CD4-positive, alpha-beta T cell treated with Interleukin-15 for 1 hour (primary cell): ENCODE data around the gene MPHOSPH9.
"Not testable (repeated sequence)": the region's sequence is repeated elsewhere in the genome, so short reads cannot be mapped to it uniquely, and the experiment has no call there.

Experiments used
- DNase-seq: peaks from one replicate; pipeline ENCODE4 v3.0.0-alpha.2; 2020

Gene MPHOSPH9

DNA sequence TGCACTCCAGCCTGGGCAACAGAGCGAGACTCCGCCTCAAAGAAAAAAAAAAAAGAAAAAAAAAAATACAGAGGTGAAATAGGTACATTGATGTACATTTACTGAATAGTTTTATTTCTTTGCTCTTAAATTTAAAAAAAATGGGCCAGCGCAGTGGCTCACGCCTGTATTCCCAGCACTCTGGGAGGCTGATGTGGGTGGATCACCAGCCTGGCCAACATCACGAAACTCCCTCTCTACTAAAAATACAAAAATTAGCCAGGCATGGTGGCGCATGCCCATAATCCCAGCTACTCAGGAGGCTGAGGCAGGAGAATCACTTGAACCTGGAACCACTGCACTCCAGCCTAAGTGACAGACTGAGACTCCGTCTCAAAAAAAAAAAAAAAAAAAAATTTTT is 25.1 kb downstream of the MPHOSPH9 start:
- DNase-seq: not testable (repeated sequence)

DNA sequence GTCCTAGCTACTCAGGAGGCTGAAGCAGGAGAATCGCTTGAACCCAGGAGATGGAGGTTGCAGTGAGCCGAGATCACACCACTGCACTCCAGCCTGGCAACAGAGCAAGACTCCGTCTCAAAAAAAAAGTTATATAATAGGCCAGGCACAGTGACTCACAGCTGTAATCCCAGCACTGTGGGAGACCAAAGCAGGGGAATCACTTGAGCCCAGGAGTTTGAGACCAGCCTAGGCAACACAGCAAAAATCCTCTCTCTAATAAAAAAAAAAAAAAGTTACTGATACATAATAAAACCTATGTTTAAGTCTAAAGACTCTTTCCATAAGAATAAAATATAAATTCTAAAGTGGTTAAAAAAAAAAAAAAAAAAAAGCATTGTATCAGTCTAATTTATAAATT is 26.1 kb downstream of the MPHOSPH9 start:
- DNase-seq: not testable (repeated sequence)

DNA sequence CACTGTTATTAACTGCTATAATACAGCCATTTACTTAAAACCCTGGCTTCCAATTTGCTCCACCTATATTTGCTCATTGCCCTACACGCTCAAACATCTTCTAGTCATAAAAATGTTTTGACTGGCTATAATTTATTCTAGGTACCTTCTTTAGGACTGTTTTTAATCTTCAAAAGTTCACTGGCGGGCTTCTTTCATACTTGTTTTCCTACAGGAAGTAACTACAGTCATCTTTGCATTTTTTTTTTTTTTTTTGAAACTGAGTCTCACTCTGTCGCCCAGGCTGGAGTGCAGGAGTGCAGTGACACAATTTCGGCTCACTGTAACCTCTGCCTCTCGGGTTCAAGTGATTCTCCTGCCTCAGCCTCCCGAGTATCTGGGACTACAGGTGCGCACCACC is 32.5 kb downstream of the MPHOSPH9 start:
- no peak for DNase-seq

DNA sequence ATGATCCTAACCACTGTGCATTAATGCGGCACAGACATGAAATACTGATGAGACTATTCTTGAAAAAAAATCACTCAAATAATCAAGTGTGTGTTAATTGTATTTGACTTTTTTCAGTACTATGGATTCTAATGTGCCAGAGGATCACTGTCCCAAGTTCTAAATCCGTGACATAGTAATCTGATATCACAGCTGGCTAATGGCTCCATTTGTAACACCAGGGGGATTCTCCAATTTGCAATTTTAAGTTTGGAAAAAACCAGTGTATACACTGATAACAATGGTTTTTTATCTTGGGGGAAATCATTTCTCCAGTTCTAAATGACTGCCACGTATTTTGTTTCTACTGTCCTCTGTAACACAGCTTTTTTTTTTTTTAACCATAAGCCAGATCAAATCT is 33.0 kb downstream of the MPHOSPH9 start:
- DNase-seq: no peak

DNA sequence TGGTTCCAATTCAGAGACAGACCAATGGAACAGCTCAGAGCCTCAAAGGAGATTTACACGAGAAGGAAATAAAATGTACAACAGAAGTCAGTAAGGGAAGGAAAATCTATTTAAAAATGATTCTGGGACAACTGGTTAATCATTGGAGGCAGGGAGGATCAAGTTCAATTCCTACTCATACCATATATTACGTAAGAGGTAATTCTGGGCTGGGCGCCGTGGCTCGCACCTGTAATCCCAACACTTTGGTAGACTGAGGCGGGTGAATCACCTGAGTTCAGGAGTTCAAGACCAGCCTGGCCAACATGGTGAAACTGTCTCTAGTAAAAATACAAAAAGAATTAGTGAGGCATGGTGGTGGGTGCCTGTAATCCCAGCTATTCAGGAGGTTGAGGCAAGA is 45.3 kb downstream of the MPHOSPH9 start:
- DNase-seq: no peak

DNA sequence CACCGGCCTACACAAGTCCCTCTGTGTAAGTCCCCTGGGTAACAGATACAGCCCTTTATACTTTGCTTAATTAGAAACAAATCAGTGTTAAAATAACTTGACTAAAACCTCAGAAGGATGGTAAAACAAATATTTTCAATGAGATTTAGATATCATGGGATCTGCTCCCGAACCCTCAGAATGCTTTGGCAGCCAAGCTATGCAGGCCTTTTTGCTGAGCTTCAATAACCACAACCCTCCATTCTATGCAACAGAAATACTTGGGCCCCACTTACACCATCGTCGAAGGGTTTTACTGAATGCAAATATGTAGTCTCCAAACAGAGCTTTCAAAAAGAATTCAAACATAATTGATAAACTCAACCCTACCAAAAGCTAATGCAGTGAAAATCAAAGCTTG is 52.8 kb downstream of the MPHOSPH9 start:
- no peak for DNase-seq

DNA sequence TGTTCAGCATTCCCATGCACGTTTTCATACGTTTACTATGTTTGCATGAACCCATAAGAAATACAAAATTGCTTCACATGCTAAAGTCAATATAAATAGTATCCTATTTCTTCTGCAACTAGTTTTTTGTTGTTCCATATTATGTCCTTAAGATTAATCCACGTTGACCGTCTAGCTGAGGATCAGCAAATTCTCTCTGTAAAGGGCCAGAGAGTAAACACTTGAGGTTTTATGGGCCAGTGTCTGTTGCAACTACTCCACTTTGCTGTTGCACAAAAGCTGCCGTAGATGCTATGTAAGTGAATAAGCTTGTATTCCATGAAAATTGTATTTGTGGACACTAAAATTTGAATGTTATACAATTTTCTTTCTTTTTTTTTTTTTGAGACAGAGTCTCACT is 61.0 kb downstream of the MPHOSPH9 start:
- DNase-seq: no peak

DNA sequence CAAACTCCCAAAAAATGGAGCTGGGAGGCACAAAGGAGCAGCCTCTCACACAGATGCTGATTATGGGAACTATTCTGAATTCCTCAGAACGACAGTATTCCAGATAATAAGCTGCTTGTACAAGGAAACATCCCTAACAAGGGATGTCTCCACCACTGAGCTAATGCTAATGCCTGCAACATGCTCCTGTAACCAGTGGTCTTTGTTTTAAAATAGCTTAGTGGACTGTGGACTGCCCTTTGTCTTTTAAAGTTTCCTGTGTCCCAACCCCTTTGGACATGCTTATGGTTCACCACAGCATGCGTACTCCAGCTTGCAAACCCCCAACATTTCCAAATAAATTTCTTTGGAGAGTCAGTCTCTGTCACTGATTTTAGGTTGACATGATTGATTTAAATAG is 65.6 kb downstream of the MPHOSPH9 start:
- no peak for DNase-seq

DNA sequence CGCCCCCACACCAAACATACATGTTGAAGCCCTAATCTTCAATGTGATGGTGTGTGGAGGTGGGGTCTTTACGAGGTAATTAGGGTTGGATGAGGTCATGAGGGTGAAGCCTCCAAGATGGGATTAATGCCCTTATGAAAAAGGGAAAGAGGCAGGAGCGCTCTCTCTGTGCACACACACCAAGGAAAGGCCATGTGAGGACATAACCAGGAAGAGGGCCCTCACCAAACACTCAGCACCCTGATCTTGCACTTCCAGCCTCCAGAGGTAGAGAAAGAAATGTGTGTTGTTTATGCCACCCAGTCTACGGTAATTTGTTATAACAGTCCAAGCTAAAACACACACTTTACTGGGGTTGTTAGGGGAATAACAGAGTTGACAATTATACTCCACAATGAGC is 67.4 kb downstream of the MPHOSPH9 start:
- DNase-seq: no peak

DNA sequence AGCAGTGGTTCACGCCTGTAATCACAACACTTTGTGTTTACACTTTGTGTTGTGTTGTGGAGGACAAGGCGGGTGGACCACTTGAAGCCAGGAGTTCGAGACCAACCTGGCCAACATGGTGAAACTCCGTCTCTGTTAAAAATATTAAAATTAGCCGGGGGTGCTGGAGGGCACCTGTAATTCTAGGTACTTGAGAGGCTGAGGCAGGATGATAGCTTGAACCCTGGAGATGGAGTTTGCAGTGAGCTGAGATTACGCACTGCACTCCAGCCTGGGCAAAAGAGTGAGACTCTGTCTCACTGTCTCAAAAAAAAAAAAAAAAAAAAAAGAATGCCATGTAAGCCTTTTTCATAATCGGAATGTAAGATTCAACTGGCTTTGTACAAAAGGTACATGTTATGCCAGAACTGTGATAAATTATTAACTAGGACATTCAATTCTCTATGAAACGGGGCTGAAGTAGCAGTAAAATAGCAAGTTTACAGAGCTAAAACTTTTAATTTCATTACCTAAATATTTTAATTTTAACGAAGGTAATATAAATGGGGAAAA is 68.2 kb downstream of the MPHOSPH9 start:
- no peak for DNase-seq

DNA sequence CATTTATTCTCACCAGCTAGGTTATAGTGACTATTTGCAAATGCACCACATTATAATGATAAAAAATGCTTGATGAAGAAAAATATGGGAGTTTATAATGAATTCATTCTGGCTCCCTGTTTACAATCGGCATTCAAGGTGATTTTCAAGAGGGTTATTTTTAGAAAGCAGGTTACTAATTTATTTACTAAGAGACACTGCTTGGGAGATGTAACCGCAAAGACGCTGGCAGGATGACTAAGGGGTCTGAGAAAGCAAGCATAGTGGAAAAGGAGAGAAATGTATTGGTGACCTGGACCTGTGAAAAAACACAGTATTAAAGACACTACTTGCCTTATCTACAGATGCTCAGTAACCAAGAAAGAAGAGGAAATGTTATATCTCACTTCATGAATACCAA is 68.7 kb downstream of the MPHOSPH9 start:
- DNase-seq: no peak

DNA sequence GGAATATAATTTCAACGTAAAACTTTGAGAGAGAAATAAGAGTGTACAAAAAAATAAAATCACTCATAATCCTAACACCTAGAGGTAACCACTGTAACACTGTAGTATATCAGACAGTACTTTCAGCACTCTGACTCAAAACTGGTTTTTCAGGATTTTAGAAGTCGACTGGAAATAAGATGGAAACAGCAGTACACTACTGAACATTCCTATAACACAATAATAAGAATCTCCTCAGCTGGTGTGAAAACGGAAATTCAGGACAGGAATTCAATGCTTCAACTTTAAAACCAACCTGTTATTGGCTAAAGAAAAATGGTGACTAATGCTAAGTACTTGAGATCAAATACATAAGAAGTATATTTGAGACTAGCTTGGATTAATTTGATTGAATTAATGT is 69.7 kb downstream of the MPHOSPH9 start:
- no peak for DNase-seq

DNA sequence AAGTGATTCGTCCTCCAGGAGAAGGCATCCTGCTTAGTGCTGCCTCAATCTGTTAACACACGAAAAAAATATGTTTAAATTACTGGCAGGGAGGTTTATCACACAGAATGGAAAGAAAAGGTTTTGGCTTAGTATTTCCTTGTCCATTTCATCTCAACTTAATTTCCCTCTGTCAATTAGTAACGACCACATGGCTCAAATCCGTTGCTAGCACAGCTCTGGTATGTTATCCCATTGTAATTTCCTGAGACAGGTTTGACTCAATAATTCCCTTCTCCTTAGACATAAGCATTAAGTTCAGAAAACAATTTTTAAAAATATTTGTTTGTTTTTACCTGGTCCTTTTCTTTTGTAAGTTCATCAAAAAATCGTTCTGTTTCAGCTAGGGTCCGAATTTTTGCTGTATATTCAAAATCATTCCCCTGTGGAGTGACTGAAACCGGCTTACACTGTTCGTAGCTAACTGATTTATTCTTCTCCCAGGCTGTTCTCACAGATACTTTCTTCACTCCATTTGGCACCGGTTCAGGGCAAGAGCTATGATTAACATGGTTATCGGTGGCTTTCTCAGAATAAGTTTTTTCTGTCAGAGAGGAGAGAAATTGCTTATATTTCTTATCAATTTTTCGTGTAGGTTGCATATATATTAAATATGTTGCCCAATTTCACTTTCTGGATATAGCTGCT is 72.0 kb downstream of the MPHOSPH9 start:
- DNase-seq: no peak

DNA sequence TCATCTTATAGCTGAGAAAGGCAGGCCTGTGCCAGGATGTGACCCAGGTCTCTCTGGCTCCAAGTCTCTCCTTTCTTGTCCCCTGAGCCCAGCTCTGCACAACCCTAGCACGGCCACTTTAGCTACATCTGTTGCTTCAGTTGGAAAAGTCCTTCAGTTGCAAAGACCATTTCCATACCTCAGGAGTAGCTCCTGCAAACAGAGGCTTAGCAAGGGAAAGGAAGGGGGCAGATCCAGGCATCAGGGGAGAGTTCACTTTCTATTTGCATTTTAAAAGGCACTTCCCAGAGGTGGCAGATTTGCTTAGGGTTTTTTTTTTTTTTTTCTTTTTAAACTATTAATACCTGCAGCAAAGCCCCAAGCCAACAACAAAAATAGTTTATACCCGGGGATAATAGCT is 79.0 kb downstream of the MPHOSPH9 start:
- DNase-seq: no peak

DNA sequence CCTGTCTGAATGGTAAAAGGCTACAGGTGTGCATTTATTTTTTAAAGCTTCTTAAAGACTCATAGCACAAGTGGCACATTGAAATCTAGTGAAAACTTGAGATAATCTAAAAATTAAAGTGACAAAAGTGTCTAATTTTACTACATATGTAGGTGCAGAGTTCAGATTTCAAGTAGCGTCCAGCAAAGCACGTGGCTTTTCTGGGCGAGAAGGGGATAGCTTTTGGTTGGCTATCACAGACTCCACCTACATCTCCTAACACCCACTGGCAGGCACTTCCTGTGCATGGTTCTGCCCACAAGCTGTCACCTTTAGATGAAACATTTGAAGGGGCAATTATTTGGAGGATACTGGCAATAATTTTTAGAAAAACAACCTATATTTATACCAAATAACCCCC is 80.1 kb downstream of the MPHOSPH9 start:
- DNase-seq: no peak

DNA sequence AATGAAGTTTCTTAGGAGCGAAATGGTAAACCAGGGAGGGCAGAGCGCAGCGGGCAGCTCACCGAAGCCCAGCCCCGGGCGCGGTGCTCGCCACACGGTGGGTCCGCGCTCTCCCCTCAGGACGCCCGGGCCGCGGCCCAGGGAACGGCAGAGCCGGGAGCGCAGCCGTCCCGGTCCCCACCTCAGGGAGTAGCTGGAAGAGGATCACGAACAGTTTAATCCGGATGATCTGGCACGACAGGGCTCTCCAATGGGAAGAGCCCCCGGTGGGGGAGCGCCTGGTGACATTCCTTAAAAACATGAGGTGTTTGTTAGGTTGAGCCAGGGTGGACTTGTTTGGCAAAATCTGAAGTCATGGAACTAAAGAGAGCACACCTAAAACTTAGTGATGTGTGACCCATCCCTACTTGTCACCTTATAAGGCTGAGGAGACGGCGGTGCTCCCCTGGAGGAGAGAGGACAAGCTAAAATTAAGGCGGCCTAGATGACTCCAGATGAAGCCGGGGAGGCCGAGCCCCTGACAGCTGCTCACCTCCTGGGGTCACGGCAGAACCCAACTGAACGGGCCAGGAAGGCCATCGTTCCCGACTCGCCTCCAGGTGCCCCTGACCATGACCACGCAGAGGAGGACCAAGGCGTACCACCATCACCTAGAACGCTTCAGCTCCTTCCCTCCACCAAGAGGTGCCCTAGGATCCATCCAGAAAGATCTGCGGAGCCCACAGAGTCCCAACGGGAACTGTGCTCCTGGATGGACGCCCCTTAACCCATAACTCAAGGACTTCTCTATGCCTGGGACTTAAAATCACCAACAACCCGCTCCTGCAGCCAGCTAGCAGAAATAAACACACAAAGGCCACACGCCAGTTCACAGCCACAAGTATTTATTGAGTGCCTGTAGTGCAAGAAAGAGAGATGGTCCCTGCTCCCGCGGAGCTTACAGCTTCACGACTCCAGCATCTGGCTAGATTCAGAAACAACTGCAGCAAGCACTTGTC is 81.2 kb downstream of the MPHOSPH9 start:
- no peak for DNase-seq

DNA sequence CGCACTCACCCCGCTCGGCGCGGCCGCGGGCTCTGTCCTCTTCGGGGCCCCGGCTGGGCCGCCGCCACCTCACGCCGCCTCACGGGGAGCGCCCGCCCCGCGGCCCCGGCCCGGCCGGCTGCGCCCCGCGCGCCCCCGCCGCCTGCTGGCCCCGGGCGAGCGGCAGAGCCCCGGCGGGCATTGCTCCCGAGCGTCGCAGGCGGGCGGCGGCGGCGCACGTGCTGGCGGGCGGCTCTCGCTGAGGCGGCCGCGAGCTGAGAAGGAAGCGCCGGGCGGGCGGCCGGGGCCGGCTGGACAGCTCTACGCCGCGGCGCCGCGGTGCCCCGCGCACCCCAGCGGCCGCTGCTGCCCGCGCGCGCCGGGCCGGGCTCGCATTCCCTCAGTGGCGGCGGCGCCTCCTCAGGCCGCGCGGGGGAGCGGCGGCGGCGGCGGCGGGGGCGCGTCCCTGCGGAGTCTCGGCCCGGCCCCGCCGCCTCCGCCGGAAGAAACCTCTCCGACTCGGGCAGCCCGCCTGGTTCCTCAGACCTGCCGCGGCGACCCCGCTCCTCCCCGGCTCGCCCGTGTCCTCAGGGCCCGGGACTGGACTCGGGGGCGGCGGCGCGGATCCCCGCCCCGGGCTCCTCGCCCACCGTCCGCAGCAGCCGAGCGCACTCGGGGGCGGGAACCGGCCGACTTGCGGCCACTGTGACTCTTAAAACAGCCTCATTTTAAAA is 82.0 kb downstream of the MPHOSPH9 start, which contains the start of gene PITPNM2:
Gene PITPNM2 (minus strand): TSS at position 347 of the 713 bp plus-strand sequence. CDS start 116,500 bp downstream, outside the sequence.
- DNase-seq: peak; percentile 51

DNA sequence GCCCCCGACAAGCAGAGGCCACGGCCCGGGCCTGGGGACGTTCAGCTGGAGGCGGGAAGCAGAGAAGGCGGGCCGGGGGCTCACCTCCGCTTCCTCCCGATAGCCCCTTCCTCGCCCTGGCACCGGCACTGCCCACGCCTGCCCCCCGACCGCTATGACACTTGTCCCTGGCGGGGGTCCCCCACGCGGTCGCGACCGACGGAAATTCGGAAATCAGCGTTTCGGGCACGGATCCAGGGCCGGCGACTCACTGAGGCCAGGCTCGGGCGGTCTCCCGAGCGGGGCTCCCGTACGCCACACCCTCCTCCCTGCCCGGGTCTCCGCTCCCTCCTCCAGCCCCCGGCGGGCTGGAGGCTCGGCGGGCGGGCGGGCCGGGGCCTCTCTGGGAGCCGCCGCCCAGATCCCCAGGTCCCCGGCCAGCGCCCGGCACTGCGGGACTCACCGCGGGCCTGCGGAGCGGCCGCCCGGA is 82.6 kb downstream of the MPHOSPH9 start:
- no peak for DNase-seq

DNA sequence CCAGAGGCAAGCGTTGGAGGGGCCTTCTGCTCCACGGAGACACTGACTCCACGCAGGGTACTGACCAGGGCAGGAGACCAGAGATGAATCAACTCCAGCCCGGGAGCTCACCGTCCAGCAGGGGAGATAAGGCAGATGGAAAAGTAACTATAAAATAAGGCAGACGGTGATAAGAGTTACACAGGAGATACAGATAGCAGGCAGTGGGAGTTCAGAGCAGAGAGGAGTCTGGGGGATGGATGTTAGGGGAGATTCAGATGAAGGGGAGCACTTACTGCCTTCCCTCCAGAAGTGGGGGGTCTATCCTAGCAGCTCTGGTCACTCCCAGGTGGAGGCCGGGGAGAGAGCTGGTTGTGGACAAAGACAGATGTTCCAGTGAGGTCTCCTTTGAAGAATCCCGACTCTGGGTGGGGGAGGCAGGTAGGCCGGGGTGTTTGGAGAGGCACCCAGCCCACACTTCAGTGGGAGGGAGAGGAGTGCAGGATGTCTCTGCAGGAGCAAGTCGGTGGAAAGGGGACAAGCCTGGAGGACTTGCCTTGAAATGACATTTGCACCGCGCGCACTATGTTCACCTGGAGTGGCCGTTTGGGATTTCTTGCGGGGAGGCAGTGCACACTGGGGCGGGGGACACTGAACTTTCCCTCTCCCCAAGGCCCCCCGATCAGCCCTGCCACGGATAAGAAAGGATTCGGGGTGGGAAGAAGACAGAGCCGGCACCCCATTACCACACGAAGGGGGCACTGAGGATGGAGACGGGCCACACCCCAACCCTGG is 83.3 kb downstream of the MPHOSPH9 start:
- no peak for DNase-seq

DNA sequence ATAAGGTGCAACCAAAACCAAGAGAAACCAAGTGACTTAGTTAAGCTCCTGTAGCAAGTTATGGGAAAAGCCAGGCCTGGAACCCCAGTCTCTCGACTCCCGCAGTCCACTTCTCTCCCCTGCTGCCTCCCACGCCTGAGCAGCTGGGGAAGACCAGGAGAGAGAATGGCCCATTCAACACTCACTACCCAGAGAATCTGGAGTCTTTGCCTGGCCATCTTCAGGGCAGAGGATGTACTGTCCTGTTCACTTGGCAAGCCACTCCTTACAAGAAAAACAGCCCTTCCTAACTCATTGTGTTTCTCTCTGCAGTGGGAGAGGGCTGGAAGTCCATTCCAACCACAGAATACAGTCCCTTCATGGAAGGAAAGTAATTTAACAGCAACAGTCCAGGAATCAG is 83.9 kb downstream of the MPHOSPH9 start:
- DNase-seq: no peak

DNA sequence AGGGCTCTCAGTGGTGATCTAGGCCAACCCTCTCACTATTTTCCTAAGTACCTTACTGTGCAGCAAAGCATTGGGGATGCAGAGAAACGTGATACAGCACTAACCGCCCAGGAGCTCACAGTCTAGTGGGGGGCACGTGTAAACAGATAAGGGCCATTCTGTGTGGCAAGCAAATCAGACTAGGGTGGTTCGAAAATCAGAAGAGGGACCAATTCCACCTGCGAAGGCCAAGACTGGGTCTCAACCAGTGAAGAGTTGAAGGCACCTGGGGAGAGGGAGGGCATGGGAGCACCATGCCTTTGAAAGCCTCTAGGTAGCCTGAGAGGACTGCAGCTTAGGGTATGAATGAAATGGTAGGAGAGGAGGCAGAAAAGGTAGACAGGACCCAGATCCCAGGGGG is 84.3 kb downstream of the MPHOSPH9 start:
- DNase-seq: no peak

DNA sequence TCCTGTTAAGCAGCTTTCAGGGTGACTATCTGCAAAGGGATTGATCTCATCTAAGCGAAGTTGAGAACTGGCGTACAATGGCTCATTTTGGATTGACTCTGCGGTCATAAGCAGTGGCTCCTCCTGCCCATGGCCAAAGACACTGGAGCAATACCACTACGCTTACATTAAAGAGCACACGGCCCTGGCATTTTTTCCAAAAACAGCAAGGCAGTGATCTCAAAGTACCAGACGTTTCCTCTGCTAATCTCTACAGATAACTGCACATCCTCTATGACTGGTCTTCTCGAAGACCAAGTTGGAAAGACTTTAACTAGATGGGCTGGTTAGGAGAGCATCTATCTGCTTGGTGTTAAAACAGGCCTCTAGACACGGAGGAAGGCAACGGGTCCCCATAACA is 84.7 kb downstream of the MPHOSPH9 start:
- no peak for DNase-seq
